ENCODE measurements around the gene TOB2. TPM values are rescaled to one million over a fixed set of nuclear protein-coding genes. Genes with fewer than 3 reads are reported as not detected.

Gene TOB2
- total RNA-seq, 4 donors from 2014 or later, result 50.8 to 67.3 (median 56.9) TPM

DNA sequence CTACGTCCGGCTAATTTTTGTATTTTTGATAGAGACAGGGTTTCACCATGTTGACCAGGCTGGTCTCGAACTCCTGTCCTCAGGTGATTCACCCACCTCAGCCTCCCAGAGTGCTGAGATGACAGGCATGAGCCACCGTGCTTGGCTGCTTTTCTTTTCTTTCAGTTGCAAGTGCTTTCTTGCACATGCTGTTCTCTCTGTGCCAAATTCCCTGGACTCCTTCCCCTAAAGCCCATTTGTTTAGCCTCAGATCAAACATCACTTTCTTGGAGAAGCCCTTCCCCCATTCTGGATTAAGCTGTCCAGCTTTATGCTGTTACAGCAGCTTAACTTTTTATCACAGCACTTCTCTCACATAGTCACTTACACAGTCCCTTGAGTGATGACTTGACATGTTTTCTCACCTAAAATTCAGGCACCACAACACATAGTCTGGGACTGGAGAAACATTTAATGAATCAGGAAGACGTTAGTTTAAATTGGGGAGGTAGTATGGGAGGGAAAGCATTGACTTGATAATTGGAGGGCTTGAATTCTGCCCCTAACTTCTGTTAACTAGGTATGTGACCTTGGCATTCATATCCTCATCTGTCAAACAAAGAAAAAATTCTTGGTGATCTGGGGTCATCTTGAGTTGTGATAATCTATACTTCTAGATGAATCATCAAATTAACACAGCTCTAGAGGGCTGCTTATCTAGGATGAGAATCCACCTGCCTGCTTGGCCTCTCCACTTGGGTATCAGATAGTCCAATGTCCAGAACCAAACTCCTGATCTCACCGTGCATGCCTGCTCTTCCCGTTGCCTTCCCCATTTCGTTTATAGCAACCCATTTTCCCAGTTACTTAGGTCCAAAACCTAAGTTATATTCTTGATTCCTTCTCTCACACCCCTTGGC, 40.7 kb upstream of the TOB2 start:
- H3K4me1 ChIP-seq, result peaks cover 0 to 96% (median 55%) of the 10 kb centered on the region in 4 donors
- H3K27me3 ChIP-seq, result no peaks in the 10 kb centered on the region
- H3K4me3 ChIP-seq, result no peak overlapping the region
- no peaks in the 10 kb centered on the region for H3K9me3 ChIP-seq
- DNase-seq (ENCODE audit: low spot score in 2 of 2), result no peak
- H3K27ac ChIP-seq, result peak overlapping the region in 3 of 4 donors; percentile 35 to 84 (median 52)
- 72 to 73% methylated on average over 8 of the region's 8 CpGs for WGBS, 2 donors
- TF ChIP-seq POLR2A (IDR thresholded peaks at IDR 0.05) (no peak), EP300 (IDR thresholded peaks at IDR 0.05) (peak in 1 of 2 donors; percentile 10)
- H3K36me3 ChIP-seq, result no peaks in the 10 kb centered on the region

DNA sequence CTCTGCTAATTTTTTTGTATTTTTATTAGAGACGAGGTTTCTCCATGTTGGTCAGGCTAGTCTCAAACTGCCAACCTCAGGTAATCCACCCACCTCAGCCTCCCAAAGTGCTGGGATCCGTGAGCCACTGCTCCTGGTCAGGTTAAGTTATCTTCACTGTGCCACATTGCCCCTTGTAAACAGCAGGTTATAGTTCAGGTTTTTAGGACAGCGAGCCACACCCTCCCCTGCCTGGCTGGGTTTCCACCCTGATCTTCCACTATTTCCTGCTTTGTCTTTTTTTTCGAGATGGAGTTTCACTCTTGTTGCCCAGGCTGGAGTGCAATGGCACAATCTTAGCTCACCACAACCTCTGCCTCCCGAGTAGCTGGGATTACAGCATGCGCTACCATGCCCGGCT, 38.4 kb upstream of the TOB2 start:
- Histone ChIP-seq H3K27me3 (no peaks in the 10 kb centered on the region), H3K9me3 (no peaks in the 10 kb centered on the region), H3K4me1 (peaks cover 9 to 96% (median 60%) of the 10 kb centered on the region in 4 donors), H3K27ac (peak overlapping the region in 3 of 4 donors; percentile 74 to 95 (median 95)), H3K36me3 (no peaks in the 10 kb centered on the region), H3K4me3 (no peak overlapping the region)
- WGBS, 2 donors, result 77 to 79% methylated on average over 7 of the region's 7 CpGs
- DNase-seq (ENCODE audit: low spot score in 2 of 2), result no peak
- TF ChIP-seq POLR2A (IDR thresholded peaks at IDR 0.05) (no peak), EP300 (IDR thresholded peaks at IDR 0.05) (no peak)
- TF ChIP-seq, protein P1, sequence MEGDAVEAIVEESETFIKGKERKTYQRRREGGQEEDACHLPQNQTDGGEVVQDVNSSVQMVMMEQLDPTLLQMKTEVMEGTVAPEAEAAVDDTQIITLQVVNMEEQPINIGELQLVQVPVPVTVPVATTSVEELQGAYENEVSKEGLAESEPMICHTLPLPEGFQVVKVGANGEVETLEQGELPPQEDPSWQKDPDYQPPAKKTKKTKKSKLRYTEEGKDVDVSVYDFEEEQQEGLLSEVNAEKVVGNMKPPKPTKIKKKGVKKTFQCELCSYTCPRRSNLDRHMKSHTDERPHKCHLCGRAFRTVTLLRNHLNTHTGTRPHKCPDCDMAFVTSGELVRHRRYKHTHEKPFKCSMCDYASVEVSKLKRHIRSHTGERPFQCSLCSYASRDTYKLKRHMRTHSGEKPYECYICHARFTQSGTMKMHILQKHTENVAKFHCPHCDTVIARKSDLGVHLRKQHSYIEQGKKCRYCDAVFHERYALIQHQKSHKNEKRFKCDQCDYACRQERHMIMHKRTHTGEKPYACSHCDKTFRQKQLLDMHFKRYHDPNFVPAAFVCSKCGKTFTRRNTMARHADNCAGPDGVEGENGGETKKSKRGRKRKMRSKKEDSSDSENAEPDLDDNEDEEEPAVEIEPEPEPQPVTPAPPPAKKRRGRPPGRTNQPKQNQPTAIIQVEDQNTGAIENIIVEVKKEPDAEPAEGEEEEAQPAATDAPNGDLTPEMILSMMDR (IDR thresholded peaks at IDR 0.05), result no peak

DNA sequence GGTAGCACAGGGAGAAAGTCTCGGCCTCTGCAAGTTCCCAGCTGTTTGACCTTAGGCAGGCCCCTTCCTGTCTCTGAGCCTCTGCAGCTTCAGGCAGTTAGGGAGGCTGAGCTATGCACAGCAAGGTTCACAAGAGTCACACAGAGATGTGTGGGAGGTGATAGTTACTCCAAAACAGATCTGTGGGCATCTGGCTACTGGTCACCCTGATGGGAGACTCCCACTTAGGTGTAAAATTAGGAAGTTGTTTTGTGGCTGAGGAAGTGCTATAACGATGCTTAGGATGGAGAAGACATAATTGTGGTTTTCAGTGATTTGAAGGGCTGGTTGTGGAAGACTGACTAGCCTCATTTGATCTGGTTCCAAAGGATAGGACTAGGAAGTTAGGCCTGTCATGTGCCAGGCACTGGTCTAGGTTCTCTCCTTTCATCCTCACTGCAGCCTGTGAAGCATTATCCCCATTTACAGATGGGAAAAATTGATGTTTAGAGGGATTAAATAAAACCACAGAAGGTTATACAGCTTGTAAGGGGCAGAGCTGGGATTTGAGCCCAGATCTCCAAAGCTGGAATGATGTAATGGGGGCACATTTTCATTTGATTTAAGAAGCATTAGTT, 35.8 kb upstream of the TOB2 start:
- 30 to 53% methylated on average over 2 of the region's 2 CpGs for WGBS, 2 donors
- H3K36me3 ChIP-seq, result no peaks in the 10 kb centered on the region
- TF ChIP-seq EP300 (IDR thresholded peaks at IDR 0.05) (no peak), POLR2A (IDR thresholded peaks at IDR 0.05) (no peak)
- TF ChIP-seq, protein P1 (IDR thresholded peaks at IDR 0.05), result no peak
- H3K9me3 ChIP-seq, result no peaks in the 10 kb centered on the region
- no peak for DNase-seq (ENCODE audit: low spot score in 2 of 2)
- H3K27me3 ChIP-seq, result no peaks in the 10 kb centered on the region
- no peak overlapping the region for H3K4me3 ChIP-seq
- peak overlapping the region; percentile 73 to 95 (median 84) for H3K27ac ChIP-seq
- peaks cover 9 to 96% (median 70%) of the 10 kb centered on the region in 4 donors for H3K4me1 ChIP-seq

DNA sequence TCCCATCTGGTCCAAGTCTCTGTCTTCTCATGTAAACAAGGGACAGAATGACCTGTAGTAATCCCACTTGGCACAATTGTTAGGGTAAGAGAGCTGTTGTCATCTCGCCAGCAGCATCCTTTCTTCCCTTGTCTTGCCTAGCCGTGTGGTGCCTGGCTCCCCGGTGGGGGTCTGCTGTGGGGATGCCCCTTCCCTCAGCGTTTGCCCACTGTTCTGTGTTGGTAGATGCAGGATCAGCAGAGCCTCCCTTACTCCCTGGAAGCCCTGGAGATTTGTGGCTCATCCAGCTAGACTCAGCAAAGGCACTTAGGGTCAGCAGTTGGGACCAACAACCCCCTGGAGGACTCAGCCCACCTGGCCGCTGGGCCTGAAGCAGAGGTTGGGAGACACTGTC, 35.3 kb upstream of the TOB2 start:
- 55 to 66% methylated on average over 5 of the region's 5 CpGs for WGBS, 2 donors
- Histone ChIP-seq H3K27ac (peak overlapping the region; percentile 73 to 95 (median 84)), H3K4me1 (peaks cover 9 to 93% (median 67%) of the 10 kb centered on the region in 4 donors)

DNA sequence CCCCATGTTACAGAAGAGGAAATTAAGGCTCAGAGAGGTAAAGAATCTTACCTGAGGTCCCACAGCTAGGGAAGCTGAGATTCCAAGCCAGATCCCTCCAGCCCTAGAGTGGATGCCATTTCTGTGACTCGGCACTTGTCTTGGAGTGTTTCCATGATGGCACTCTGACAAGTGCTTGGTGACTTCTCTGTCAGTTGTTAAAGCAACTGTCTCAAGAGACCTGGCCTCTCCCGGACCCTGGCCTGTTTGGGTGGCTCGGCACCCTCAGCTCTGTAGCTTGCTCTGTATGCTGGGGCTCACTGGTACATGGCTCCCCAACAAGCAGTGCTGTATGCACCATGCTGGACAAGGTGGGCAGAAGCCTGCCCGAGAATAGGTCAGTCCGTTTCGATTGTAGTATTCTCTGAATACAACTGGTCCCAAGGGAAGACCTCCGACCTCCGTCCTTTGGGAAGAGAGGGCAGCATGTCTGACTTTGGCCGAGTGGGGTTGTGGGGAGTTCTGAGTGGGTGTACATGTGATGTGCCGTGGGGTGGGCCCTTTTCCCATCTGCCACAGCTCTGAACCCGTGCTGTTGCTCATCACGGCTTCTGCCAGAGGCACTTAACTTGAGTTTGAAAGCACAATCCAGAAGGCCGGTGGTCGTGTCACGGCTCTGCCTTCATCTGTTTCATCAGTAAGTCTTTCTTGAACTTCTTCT, 34.7 kb upstream of the TOB2 start:
- Histone ChIP-seq H3K9me3 (no peaks in the 10 kb centered on the region), H3K36me3 (no peaks in the 10 kb centered on the region), H3K4me3 (no peak overlapping the region), H3K4me1 (peaks cover 9 to 88% (median 66%) of the 10 kb centered on the region in 4 donors), H3K27me3 (no peaks in the 10 kb centered on the region), H3K27ac (peak overlapping the region; percentile 73 to 95 (median 84))
- no peak for TF ChIP-seq EP300 (IDR thresholded peaks at IDR 0.05)
- TF ChIP-seq POLR2A (IDR thresholded peaks at IDR 0.05), result no peak
- TF ChIP-seq, protein P1 (IDR thresholded peaks at IDR 0.05), result no peak
- 50 to 54% methylated on average over 12 to 15 of the region's 15 CpGs for WGBS, 2 donors
- DNase-seq (ENCODE audit: low spot score in 2 of 2), result no peak

More for the DNA sequence above, 35.3 kb upstream of the TOB2 start:
- Histone ChIP-seq H3K9me3 (no peaks in the 10 kb centered on the region), H3K36me3 (no peaks in the 10 kb centered on the region), H3K27me3 (no peaks in the 10 kb centered on the region), H3K4me3 (no peak overlapping the region)
- TF ChIP-seq POLR2A (IDR thresholded peaks at IDR 0.05) (no peak), EP300 (IDR thresholded peaks at IDR 0.05) (no peak)
- TF ChIP-seq, protein P1 (IDR thresholded peaks at IDR 0.05), result no peak
- DNase-seq (ENCODE audit: low spot score in 2 of 2), result no peak

Measured in tibial nerve (tissue), 4 donors.